Measurements from ENCODE around the gene PLCH1.

Gene PLCH1

DNA sequence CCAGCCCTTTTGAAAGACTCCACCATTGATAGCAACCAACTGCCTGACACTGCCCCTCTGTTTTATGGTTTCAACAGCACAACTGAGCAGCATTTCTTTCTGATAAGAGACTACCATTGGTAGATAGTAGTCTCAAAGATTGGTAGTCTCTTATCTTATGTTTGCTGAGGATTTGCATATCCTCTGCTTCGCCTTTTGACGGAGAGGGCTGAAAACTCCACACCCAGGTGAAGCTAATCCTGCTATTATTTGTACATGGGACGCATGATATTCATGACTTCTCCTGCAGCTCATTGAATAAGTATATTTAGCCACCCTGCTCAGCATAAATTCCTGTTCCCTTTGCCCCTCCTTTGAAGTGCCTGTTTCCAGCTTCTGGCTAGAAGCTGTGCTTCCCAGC is 332.0 kb downstream of the PLCH1 start:
- no peak for DNase-seq (ENCODE audit: low read depth)
- H3K4me3 ChIP-seq (ENCODE audit: low read length) = no peak overlapping the region
- TF ChIP-seq, protein P1, sequence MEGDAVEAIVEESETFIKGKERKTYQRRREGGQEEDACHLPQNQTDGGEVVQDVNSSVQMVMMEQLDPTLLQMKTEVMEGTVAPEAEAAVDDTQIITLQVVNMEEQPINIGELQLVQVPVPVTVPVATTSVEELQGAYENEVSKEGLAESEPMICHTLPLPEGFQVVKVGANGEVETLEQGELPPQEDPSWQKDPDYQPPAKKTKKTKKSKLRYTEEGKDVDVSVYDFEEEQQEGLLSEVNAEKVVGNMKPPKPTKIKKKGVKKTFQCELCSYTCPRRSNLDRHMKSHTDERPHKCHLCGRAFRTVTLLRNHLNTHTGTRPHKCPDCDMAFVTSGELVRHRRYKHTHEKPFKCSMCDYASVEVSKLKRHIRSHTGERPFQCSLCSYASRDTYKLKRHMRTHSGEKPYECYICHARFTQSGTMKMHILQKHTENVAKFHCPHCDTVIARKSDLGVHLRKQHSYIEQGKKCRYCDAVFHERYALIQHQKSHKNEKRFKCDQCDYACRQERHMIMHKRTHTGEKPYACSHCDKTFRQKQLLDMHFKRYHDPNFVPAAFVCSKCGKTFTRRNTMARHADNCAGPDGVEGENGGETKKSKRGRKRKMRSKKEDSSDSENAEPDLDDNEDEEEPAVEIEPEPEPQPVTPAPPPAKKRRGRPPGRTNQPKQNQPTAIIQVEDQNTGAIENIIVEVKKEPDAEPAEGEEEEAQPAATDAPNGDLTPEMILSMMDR (IDR thresholded peaks at IDR 0.05; ENCODE audit: insufficient read depth, low read depth, low read length, missing control alignments) = no peak

DNA sequence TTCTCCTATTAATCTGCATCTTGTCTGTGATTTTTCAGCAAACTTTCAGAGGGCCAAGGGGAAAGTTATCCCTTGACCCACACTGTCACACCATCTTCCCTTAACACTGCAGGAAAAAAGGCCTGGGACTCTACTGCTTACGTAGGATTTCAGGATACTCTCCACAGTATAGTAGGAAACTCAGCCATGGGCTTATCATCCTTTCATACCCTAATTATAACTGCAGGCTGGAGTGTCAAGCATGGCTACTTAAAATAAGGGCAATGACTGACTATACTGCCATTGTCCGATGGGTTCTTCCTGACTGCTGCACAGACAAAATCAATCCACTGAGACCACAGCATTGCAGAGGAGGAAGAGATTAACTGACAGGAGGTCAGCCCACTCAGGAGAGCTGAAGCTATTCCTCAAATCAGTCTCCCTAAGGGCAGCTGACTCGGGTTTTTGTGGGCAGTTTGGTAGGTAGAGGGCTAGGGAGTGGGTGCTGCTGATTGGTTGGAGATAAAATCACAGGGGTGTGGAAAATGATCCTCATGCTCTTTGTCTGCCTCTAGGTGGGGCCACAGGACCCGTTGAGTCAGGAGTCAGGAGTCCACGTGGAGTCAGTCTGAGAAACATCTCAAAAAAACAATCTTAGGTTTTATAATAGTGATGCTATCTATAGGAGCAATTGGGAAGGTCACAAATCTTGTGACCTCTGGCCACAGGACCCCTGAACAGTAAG is 333.2 kb downstream of the PLCH1 start:
- DNase-seq (ENCODE audit: low read depth) = peak; percentile 12
- TF ChIP-seq, protein P1 (IDR thresholded peaks at IDR 0.05; ENCODE audit: insufficient read depth, low read depth, low read length, missing control alignments) = peak; percentile 15
- H3K4me3 ChIP-seq (ENCODE audit: low read length) = no peak overlapping the region

DNA sequence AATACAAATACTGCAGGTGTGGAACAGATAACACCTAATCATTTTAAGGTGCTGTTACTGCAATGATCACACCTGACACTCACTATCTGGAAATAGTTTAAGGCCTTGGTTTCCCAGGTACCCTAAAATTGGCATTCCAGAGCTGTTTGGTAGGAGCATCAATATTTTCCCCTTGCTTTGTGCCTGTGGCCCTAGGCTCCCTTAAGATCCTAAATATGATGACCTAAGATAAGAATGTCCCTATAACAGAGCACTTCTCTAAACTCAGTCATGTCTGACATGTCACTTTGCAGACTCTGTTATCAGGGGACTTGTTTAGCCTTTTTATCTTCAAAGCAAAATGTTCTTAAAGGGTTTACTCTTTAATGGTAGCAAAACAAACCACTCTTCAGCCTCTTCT is 335.5 kb downstream of the PLCH1 start:
- DNase-seq (ENCODE audit: low read depth) = no peak
- no peak overlapping the region for H3K4me3 ChIP-seq (ENCODE audit: low read length)
- TF ChIP-seq, protein P1 (IDR thresholded peaks at IDR 0.05; ENCODE audit: insufficient read depth, low read depth, low read length, missing control alignments) = no peak

DNA sequence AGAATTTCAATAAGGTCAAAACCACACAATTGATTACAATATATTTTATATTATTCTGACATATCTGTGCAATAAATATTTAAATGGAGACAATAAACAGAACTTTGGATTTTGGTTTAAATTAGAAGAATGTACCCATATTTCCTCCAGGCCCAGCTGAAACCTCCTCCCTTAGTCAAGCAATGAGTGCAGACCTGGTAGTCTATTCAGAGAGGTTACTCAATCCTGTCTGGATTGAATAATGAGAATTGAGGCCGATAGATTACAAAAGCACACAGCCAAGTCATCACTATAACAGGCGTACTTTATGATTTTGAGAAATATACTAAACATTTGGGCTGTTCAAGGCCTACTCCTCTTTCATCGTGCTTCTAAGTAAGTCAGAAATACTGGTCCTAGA is 336.9 kb downstream of the PLCH1 start:
- no peak overlapping the region for H3K4me3 ChIP-seq (ENCODE audit: low read length)
- peak; percentile 10 for DNase-seq (ENCODE audit: low read depth)
- TF ChIP-seq, protein P1 (IDR thresholded peaks at IDR 0.05; ENCODE audit: insufficient read depth, low read depth, low read length, missing control alignments) = no peak

DNA sequence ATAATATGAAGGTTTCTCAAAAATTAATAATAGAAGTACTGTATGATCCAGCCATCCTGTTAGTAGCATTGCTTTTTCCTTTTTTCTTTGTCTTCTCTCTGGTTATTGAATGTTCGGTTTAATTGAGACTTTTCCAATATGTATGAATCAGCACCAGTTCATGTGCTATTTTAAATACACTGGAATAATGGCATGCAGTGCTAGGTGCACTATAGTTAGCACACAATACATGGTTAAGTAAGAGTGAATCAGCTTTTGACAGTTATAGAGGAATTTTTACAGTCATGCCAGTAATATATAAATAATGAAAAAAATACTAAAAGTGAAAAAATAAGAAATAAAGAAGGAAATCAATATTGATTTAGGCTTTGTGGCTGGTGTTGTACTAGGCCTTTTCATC is 337.5 kb downstream of the PLCH1 start:
- TF ChIP-seq, protein P1 (IDR thresholded peaks at IDR 0.05; ENCODE audit: insufficient read depth, low read depth, low read length, missing control alignments) = no peak
- no peak overlapping the region for H3K4me3 ChIP-seq (ENCODE audit: low read length)
- DNase-seq (ENCODE audit: low read depth) = peak; percentile 9

DNA sequence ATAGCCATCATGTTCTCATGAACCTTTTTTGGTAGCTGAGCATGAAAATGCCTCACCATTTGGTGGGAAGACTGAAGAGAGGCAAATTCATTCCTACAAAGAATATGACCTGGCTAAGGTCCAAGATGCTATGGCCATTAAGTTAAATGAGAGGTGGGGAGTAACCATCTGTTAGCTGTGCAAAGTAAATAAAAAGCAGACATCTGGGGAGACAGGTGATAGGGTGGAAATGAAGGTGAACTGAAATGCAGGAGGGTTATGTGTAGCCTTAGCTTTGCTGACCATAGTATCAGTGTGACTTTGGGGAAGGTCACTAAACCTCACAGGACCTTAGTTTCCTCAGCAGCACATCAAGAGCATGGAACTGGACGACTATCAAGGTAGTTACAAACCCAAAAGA is 340.4 kb downstream of the PLCH1 start:
- DNase-seq (ENCODE audit: low read depth) = no peak
- no peak overlapping the region for H3K4me3 ChIP-seq (ENCODE audit: low read length)
- TF ChIP-seq, protein P1 (IDR thresholded peaks at IDR 0.05; ENCODE audit: insufficient read depth, low read depth, low read length, missing control alignments) = no peak

DNA sequence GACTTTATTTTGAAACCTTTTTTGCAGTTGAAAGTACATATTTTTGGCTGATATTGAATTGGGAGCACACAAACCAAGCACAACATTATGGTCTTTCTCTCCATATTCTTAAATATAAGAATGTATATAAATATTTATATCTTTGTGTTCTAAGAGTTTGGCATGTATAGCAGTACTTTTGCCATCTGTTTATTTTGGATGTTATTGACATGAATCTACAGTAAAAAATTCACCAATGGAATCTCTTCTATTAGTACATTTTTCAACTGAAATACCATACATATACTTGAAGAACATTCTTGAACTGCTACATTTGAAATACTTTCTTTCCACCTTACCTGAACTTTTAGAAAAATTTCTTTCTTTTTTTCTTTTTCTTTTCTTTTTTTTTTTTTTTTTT is 342.2 kb downstream of the PLCH1 start:
- DNase-seq (ENCODE audit: low read depth) = no peak
- no peak overlapping the region for H3K4me3 ChIP-seq (ENCODE audit: low read length)
- TF ChIP-seq, protein P1 (IDR thresholded peaks at IDR 0.05; ENCODE audit: insufficient read depth, low read depth, low read length, missing control alignments) = no peak

All from epithelial cell of esophagus (primary cell).